IPS-20b (cell line): Measurements from ENCODE around the gene DGKI.

Experiments used
- H3K27ac ChIP-seq: one replicate; pipeline ENCODE4 v1.5.1; 2013; ENCODE audit warnings: low read length
- H3K27me3 ChIP-seq: 2 replicates; pipeline ENCODE4 v1.6.1; 2013; ENCODE audit warnings: mild to moderate bottlenecking, low read length, inconsistent platforms; ENCODE audit not compliant: insufficient read depth
- H3K36me3 ChIP-seq: 2 replicates; pipeline ENCODE4 v1.6.1; 2013; ENCODE audit warnings: low read depth, mild to moderate bottlenecking, inconsistent platforms, low read length, moderate library complexity; ENCODE audit not compliant: insufficient read depth
- H3K4me1 ChIP-seq: 2 replicates; pipeline ENCODE4 v1.6.1; 2013; ENCODE audit warnings: mild to moderate bottlenecking, control low read depth, inconsistent platforms, low read length, moderate library complexity; ENCODE audit not compliant: insufficient read depth
- H3K4me3 ChIP-seq: 2 replicates; pipeline ENCODE4 v1.5.1; 2013; ENCODE audit warnings: mild to moderate bottlenecking, low read length, inconsistent platforms
- H3K9ac ChIP-seq: 2 replicates; pipeline ENCODE4 v1.6.1; 2013; ENCODE audit warnings: low read depth, mild to moderate bottlenecking, inconsistent platforms, low read length, moderate library complexity
- H3K9me3 ChIP-seq: 2 replicates; pipeline ENCODE4 v1.6.1; 2013; ENCODE audit warnings: mild to moderate bottlenecking, low read depth, low read length, inconsistent platforms; ENCODE audit not compliant: insufficient read depth

The DGKI gene

GRCh38 chr7:137439829-137440825 is 406.6 kb downstream of the DGKI start:
- Histone ChIP-seq H3K4me3 (no peak overlapping the region), H3K9ac (no peak overlapping the region), H3K4me1 (peaks cover 7% of the 10 kb centered on the region; the same call in 1 of the 2 replicates), H3K27me3 (no peaks in the 10 kb centered on the region), H3K27ac (no peak overlapping the region), H3K36me3 (no peaks in the 10 kb centered on the region), H3K9me3 (no peaks in the 10 kb centered on the region)

GRCh38 chr7:137434946-137435345 is 411.8 kb downstream of the DGKI start:
- no peak overlapping the region for H3K4me3 ChIP-seq
- no peak overlapping the region for H3K27ac ChIP-seq
- H3K9ac ChIP-seq, result no peak overlapping the region
- H3K4me1 ChIP-seq, result peaks cover 5% of the 10 kb centered on the region; the same call in 1 of the 2 replicates
- H3K9me3 ChIP-seq, result no peaks in the 10 kb centered on the region
- no peaks in the 10 kb centered on the region for H3K36me3 ChIP-seq
- H3K27me3 ChIP-seq, result no peaks in the 10 kb centered on the region

- Histone ChIP-seq H3K27ac (no peak overlapping the region), H3K9ac (no peak overlapping the region), H3K4me3 (no peak overlapping the region), H3K36me3 (no peaks in the 10 kb centered on the region), H3K9me3 (no peaks in the 10 kb centered on the region), H3K27me3 (no peaks in the 10 kb centered on the region), H3K4me1 (peaks cover 1% of the 10 kb centered on the region; the same call in 1 of the 2 replicates)
These were observed 412.2 kb downstream of the DGKI start for GRCh38 chr7:137434530-137434929.

- Histone ChIP-seq H3K4me1 (no peaks in the 10 kb centered on the region), H3K27ac (no peak overlapping the region)
These were observed 423.5 kb downstream of the DGKI start for GRCh38 chr7:137423321-137423720.

GRCh38 chr7:137421366-137421765 is 425.4 kb downstream of the DGKI start:
- no peaks in the 10 kb centered on the region for H3K27me3 ChIP-seq
- no peak overlapping the region for H3K4me3 ChIP-seq
- H3K9me3 ChIP-seq, result peaks cover 7% of the 10 kb centered on the region
- no peak overlapping the region for H3K9ac ChIP-seq
- H3K27ac ChIP-seq, result no peak overlapping the region
- no peaks in the 10 kb centered on the region for H3K36me3 ChIP-seq
- no peaks in the 10 kb centered on the region for H3K4me1 ChIP-seq

More at GRCh38 chr7:137423321-137423720, 423.5 kb downstream of the DGKI start:
- Histone ChIP-seq H3K9ac (no peak overlapping the region), H3K4me3 (no peak overlapping the region), H3K9me3 (peaks cover 7% of the 10 kb centered on the region), H3K27me3 (no peaks in the 10 kb centered on the region), H3K36me3 (no peaks in the 10 kb centered on the region)

GRCh38 chr7:137418841-137419240 is 427.9 kb downstream of the DGKI start:
- no peak overlapping the region for H3K9ac ChIP-seq
- no peak overlapping the region for H3K27ac ChIP-seq
- H3K4me1 ChIP-seq, result no peaks in the 10 kb centered on the region
- peaks cover 6% of the 10 kb centered on the region for H3K9me3 ChIP-seq
- H3K4me3 ChIP-seq, result no peak overlapping the region
- no peaks in the 10 kb centered on the region for H3K27me3 ChIP-seq
- no peaks in the 10 kb centered on the region for H3K36me3 ChIP-seq

- Histone ChIP-seq H3K27ac (no peak overlapping the region), H3K9ac (no peak overlapping the region), H3K36me3 (no peaks in the 10 kb centered on the region), H3K4me3 (no peak overlapping the region), H3K9me3 (no peaks in the 10 kb centered on the region), H3K4me1 (no peaks in the 10 kb centered on the region), H3K27me3 (no peaks in the 10 kb centered on the region)
These were observed 429.3 kb downstream of the DGKI start for GRCh38 chr7:137417464-137417863.

- Histone ChIP-seq H3K4me1 (no peaks in the 10 kb centered on the region), H3K36me3 (no peaks in the 10 kb centered on the region), H3K4me3 (no peak overlapping the region), H3K27ac (no peak overlapping the region), H3K9ac (no peak overlapping the region), H3K27me3 (no peaks in the 10 kb centered on the region), H3K9me3 (no peaks in the 10 kb centered on the region)
These were observed 432.9 kb downstream of the DGKI start for GRCh38 chr7:137413901-137414300.

- H3K27ac ChIP-seq, result no peak overlapping the region
- no peak overlapping the region for H3K4me3 ChIP-seq
- H3K27me3 ChIP-seq, result no peaks in the 10 kb centered on the region
- H3K9ac ChIP-seq, result no peak overlapping the region
- no peaks in the 10 kb centered on the region for H3K9me3 ChIP-seq
- H3K36me3 ChIP-seq, result no peaks in the 10 kb centered on the region
- no peaks in the 10 kb centered on the region for H3K4me1 ChIP-seq
These were observed 435.3 kb downstream of the DGKI start for GRCh38 chr7:137411446-137411845.

GRCh38 chr7:137408126-137408525 is 438.6 kb downstream of the DGKI start:
- Histone ChIP-seq H3K36me3 (no peaks in the 10 kb centered on the region), H3K9ac (no peak overlapping the region), H3K27me3 (no peaks in the 10 kb centered on the region), H3K9me3 (no peaks in the 10 kb centered on the region), H3K27ac (no peak overlapping the region), H3K4me1 (peaks cover 16% of the 10 kb centered on the region; the same call in 1 of the 2 replicates), H3K4me3 (no peak overlapping the region)

- H3K36me3 ChIP-seq, result no peaks in the 10 kb centered on the region
- H3K9ac ChIP-seq, result no peak overlapping the region
- H3K4me1 ChIP-seq, result peaks cover 25% of the 10 kb centered on the region; the same call in 1 of the 2 replicates
- no peak overlapping the region for H3K4me3 ChIP-seq
- H3K9me3 ChIP-seq, result no peaks in the 10 kb centered on the region
- H3K27ac ChIP-seq, result no peak overlapping the region
- H3K27me3 ChIP-seq, result no peaks in the 10 kb centered on the region
These were observed 439.7 kb downstream of the DGKI start for GRCh38 chr7:137407078-137407477.
